Measurements from ENCODE around the gene RCN2. TPM values are rescaled to one million over a fixed set of nuclear protein-coding genes. Genes with fewer than 3 reads are reported as not detected.

The RCN2 gene
- total and polyA plus RNA-seq, 8 donors, result 7.5 to 22.9 (median 12.1) TPM

GRCh38 chr15:76904461-76905012 is 27.0 kb upstream of the RCN2 start:
- Histone ChIP-seq H3K4me1 (peaks cover 8 to 21% (median 12%) of the 10 kb centered on the region in 3 donors), H3K9me3 (no peaks in the 10 kb centered on the region), H3K36me3 (no peaks in the 10 kb centered on the region), H3K27ac (peak overlapping the region; percentile 73 to 92 (median 82)), H3K27me3 (no peaks in the 10 kb centered on the region), H3K4me3 (peak overlapping the region; percentile 59 to 91 (median 79))
- DNase-seq (peak in 5 of 6 donors; percentile 14 to 62 (median 35)), ATAC-seq (peak; percentile 42 to 64 (median 55)), FAIRE-seq (no peak)
- TF ChIP-seq CTCF (IDR thresholded peaks at IDR 0.05), result no peak
- intact Hi-C loops (cut with DNase I), result no loop called here
- 0 to 1% methylated on average over 29 of the region's 29 CpGs for WGBS, 2 donors

DNA sequence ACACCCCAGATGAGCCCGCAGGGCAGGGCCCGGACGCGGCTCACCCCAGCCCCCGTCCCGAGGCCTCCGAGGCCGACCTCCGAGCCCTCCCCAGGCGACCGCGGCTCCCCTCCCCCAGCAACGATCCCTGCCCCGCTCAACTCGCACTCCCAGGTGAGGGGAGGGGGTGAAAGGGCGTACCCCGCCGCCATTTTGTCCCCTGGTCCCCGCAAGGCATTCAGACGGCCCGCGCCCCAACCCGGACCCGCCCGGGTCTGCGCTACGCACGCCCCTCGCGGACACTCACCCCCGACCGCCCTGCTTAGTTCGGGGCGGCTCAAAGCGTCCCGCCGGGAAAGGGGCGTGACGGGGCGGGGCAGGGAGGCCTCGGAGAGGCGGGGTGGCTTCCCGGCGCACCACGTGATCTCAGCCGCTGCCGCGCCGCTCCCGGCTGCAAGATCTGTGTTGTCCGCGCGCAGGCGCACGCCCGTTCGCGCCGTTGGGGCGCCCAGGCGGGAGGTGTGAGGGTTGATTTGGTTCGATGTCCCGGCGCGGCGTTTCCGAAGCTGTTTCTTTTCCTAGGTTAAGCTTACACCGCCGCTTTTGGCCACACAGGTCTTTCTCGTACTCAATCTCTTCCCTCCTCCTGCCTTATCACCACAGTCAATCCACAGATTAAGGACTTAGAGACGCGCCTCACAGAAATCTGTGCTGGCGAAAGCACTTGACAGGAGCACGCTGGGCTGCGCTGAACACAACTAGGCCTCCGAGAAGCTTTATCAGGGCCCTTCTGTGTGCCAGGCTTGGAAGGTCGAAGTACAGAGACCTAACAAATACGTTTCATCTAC is 26.3 kb upstream of the RCN2 start, which contains the start of gene SCAPER:
SCAPER (minus strand) TSS at position 328 of the 827 bp plus-strand sequence. CDS start 21,523 bp downstream, outside the sequence.
- FAIRE-seq, result no peak

DNA sequence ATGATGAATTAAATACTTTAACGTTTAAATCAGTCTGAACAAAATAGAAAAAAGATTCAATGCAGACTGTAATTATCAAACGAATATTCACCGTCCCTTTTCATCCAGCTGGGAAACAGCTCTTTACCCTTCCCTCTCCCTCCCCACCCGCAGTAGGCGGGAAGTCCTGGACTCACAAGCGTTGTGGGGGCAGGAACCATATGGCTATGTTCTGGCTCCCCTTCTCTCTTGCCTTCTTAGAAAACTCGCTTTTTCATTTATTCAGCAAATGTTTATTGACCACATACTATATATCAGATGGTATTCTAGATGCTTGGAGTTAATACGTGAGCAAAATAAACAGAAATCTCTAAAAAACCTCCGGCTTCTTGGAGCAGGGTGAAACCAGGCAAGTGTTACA is 25.7 kb upstream of the RCN2 start:
- H3K27me3 ChIP-seq, result no peaks in the 10 kb centered on the region
- H3K36me3 ChIP-seq, result no peaks in the 10 kb centered on the region
- no peaks in the 10 kb centered on the region for H3K9me3 ChIP-seq
- intact Hi-C loops (cut with DNase I), result no loop called here
- FAIRE-seq (no peak), DNase-seq (peak in 1 of 6 donors; percentile 21), ATAC-seq (peak in 1 of 4 donors; percentile 3)
- H3K4me3 ChIP-seq, result peak overlapping the region in 2 of 4 donors; percentile 59 to 91
- no peak for TF ChIP-seq CTCF (IDR thresholded peaks at IDR 0.05)
- H3K27ac ChIP-seq, result peak overlapping the region; percentile 73 to 92 (median 82)
- WGBS, 2 donors, result 21 to 23% methylated on average over 9 of the region's 9 CpGs
- H3K4me1 ChIP-seq, result peaks cover 8 to 21% (median 12%) of the 10 kb centered on the region in 3 donors

More for the DNA sequence above, 26.3 kb upstream of the RCN2 start, which contains the start of gene SCAPER:
- TF ChIP-seq CTCF (IDR thresholded peaks at IDR 0.05), result no peak
- peak within 1 kb of the TSS; percentile 59 to 91 (median 79) for H3K4me3 ChIP-seq
- H3K4me1 ChIP-seq, result peaks cover 8 to 21% (median 12%) of the 10 kb centered on the region in 3 donors
- no peaks in the 10 kb centered on the region for H3K36me3 ChIP-seq
- DNase-seq (peak; percentile 92 to 97 (median 94)), ATAC-seq (peak; percentile 94 to 97 (median 96))
- no peaks in the 10 kb centered on the region for H3K27me3 ChIP-seq
- H3K9me3 ChIP-seq, result no peaks in the 10 kb centered on the region
- intact Hi-C loops (cut with DNase I), result no loop called here
- WGBS, 2 donors, result 0 to 1% methylated on average over 69 to 78 of the region's 78 CpGs
- H3K27ac ChIP-seq, result peak within 1 kb of the TSS; percentile 73 to 92 (median 82)

- Histone ChIP-seq H3K27me3 (no peaks in the 10 kb centered on the region), H3K27ac (no peak overlapping the region), H3K4me1 (no peaks in the 10 kb centered on the region), H3K4me3 (no peak overlapping the region), H3K36me3 (no peaks in the 10 kb centered on the region), H3K9me3 (no peaks in the 10 kb centered on the region)
- 83 to 86% methylated on average over 4 of the region's 4 CpGs for WGBS, 2 donors
- FAIRE-seq (no peak), ATAC-seq (no peak), DNase-seq (no peak)
- no peak for TF ChIP-seq CTCF (IDR thresholded peaks at IDR 0.05)
- intact Hi-C loops (cut with DNase I), result no loop called here
Observed at GRCh38 chr15:76912430-76912829, 19.1 kb upstream of the RCN2 start.

All from pancreas (tissue), 10 donors.